Measurements from ENCODE around the gene LAMTOR2.
"Not testable (repeated sequence)": the region's sequence is repeated elsewhere in the genome, so short reads cannot be mapped to it uniquely, and the experiment has no call there.

LAMTOR2 gene

DNA sequence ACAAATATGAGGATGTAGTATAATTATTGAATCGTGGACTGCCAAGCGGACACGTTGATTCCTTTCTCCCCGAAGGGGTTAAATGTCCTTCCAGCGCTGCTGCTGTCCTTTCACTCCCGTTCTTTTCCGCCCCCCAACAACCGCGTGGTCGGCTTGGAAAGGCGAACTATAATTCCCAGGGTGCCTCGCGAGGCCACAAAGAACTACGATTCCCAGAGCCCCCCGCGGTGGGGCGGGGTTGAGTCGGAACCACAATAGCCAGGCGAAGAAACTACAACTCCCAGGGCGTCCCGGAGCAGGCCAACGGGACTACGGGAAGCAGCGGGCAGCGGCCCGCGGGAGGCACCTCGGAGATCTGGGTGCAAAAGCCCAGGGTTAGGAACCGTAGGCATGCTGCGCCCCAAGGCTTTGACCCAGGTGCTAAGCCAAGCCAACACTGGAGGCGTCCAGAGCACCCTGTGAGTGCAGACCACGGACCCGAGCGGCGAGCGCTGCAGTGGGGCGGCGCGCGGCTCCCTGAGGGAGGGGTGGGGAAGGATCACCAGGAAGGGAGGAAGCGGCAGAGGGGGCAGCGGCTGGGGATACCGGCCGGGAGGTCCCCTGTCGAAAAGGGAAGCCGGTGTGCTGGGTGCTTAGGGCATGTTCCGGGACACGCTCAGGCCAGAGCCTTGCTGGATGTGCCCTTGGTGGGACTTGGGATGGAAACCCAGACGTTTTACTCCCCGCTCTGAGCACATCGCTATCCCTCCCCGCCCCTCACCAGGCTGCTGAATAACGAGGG is at the start of gene LAMTOR2:
TSS of gene LAMTOR2 (plus strand) at position 283 of the 781 bp plus-strand sequence. CDS start at position 391, 108 bp downstream.
- FAIRE-seq, result peak; percentile 83
- peak; percentile 94 for DNase-seq (ENCODE audit: low spot score)

DNA sequence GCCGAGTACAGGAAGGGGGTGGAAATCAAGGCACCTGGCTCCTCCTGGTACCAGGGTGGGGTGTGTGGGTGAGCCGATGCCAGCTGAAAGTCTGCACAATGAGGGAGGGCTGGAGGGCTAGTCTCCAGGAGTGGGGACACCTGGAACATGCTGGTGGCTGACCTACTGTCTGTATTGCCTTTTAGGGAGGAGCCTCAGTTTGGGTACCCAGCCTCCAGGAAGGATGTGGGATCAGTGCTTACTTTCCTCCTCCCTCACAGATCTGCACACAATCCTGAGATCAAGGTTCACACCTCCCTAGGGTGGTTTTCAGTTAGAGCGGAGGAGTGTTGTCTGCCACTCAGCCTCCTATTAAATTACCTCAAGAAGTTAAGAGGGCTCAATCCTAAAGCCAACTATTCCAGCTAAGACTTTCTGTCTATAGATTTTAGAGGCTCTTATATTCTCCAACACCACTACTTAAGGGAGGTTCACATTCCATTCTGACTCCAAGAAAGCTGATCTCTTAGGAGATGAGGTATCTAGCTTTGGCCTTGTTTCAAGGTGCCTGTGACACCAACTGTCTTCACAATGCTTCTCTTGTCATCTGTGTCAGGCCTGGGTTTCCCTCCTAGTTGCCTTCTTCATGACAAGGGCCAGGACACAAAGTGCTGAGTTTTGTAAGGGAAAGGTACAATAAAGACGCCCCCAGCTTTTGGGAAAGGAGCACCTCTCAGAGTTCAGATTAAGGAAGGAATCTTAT is 49.6 kb upstream of the LAMTOR2 start:
- DNase-seq (ENCODE audit: low spot score), result no peak
- no peak for FAIRE-seq

DNA sequence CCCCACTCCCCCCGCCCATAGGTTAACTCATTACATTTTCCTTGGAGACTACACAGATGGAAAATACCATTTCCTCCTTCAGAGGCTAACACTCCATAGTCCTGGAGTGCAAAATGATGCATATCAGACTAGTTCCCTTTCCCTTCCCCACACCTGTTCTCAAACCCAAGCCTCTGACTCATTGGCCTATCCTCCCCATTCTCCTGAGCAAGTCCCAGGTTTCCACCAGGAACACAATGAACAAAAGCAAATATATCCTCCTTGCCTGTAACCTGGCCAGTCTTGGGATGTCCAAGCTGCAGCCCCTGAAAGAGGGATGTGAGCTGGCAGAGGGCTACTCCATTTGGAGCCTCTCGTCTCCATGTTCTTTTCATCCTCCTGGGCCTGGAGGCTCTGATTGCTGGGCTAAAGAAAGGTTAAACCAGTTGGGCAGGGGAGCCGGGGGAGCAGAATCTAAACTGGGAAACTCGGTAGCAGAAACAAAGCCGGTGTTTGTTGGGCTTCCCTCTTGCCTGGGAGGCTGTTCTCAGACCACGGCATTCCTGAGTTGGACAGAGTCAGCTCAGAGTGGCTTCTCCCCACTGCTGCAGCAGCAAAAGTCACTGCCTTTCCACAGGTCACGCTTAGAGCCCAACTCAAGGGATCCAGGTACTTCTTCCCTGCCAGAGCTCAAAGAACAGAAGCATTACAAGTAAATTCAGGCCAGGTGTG is 47.8 kb upstream of the LAMTOR2 start:
- DNase-seq (ENCODE audit: low spot score) (no peak), FAIRE-seq (no peak)

DNA sequence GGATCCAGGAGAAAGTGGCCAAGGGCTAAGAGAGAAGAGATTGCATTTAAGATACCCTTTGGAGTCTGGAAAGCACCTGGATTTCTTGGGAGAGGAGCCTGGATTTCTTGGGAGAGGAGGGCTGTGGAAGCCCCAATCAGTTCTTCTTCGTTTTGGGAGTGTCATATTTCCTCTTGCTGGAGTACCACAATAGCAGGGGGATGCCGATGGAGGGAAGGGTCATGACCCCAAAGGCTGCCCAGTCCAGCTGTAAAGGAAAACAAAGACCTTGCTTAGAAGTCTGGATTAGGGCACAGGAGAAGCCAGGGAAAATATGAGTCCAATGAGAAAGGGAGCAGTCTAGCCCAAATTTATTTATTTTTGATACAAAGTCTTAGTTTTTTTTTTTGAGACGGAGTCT is 45.2 kb upstream of the LAMTOR2 start:
- FAIRE-seq (no peak), DNase-seq (ENCODE audit: low spot score) (no peak)

DNA sequence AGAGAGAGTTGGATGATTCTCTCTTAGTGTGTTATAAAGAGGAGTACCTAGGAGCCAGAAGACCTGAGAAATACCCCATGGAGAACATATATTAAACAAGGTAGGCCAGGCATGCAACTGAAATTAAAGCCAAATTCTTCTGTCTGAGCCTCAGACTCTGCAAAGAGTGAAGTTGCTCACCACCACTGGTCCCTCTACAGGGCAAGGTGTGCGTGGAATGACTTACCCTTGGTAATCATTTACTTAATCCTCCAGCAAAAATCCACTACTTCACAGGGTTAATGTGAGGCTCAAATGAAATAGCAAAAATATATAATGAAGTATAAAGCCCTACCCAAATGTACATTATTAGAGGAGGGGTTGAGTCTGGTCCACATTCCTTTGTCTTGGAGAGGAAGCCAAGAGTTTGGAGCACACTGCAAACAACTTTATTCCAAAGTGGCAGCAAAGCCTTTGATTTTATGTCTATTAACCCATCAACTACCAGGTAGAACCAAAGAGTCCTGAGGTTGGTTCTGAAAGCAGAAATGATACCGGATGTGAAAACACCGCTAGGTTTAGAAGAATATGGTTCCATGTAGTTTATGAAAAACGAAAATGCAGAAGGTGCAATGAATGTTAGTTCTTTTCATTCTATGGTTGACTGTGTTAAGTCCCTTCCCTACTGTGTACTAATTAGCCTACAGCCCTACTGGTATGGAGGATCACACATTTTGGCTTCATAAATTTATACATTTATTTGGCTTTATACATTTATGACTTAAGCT is 42.3 kb upstream of the LAMTOR2 start:
- no peak for FAIRE-seq
- DNase-seq (ENCODE audit: low spot score), result no peak

DNA sequence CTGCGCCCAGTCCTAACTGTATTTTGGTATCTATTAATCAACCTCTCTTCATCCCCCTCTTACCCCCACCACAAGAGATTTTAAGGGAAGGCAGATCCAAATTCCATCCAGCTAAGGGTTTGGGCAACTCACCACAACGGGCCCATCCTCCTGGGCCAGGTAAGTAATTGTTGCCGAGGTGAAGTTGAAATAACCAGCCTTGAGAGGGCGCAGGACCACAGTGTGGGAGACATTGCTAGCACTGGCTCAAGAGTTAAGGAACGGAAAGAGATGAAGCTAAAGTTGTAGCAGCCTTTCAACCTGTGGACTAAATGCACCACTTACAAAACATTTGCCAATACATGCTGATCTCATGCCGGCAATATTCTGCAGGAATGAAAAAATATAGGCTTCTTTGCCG is 39.8 kb upstream of the LAMTOR2 start:
- FAIRE-seq, result no peak
- DNase-seq (ENCODE audit: low spot score), result no peak

DNA sequence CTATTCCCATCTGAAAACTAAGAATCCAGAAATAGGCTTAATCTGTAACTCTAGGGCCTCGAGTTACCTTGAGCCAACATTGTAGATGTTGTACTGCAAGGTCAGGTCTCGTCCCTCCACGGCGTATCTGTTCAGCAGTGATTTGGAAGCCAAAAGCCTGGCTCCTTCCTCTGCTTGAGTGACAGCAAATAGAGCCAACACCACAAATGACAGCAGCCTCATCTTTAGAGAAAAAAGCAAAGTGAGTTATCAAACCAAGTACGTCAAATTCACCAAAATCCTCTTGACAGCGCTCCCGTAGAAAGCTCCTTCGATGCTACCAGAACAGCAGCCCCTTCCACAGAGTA is 34.7 kb upstream of the LAMTOR2 start:
- no peak for DNase-seq (ENCODE audit: low spot score)
- no peak for FAIRE-seq

DNA sequence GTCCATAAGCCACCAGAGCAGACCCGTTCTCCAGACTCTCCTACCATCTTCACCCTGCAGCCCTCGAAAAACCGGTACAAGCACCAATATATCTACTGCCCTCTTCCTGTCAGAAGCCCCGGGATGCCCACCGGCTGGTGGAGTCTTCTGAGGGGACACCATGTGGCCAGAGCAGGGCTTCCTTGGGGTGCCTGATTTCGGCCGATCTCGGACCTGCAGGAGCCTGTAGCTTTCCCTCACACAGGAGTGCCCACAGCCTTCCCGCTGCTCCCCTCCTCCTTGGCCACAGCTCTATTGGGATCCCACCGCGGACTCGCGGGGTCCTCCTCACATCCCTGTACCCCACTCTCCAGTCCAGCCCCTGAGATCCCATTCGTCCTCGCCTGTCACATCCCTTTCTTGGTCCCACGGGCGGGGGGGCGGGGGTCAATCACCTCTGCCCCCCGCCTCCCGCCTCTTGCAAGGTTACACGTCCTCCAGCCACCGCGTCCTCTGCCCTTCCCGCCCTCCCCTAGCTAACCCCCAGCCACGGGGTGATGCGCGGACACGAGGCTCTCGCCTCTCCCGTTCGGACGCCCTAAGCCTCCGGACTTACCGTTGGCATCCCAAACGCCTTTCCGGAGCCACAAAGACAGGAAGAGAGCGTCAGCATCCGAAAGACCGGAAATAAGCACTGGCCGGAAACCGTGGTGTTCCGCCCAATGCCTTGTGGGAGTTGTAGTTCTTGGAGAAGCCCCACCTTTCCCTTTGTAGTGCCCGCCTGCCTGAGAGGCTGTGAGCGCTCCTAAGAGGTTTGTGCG is 34.1 kb upstream of the LAMTOR2 start, which contains the start of gene SSR2:
TSS of gene SSR2 (minus strand) at position 659 of the 800 bp plus-strand sequence. CDS start 784 bp downstream, outside the sequence.
- DNase-seq (ENCODE audit: low spot score), result peak; percentile 83
- FAIRE-seq, result peak; percentile 78

DNA sequence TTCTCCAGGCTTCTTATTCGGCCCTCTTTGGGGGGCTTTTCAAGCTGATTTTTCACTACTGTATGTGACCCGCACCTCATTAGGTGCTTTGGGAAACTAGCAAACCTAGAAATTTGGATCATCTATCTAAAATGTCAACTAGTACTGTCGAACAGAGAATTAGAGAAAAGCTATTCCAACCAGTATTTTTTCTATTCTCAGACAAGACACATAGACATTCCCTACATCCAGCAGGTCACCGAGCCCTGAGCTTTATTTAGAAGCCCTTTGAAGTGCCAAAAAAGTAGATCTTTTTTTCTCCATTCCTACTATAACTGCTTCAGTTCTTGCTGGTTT is 33.5 kb upstream of the LAMTOR2 start:
- FAIRE-seq (no peak), DNase-seq (ENCODE audit: low spot score) (no peak)

DNA sequence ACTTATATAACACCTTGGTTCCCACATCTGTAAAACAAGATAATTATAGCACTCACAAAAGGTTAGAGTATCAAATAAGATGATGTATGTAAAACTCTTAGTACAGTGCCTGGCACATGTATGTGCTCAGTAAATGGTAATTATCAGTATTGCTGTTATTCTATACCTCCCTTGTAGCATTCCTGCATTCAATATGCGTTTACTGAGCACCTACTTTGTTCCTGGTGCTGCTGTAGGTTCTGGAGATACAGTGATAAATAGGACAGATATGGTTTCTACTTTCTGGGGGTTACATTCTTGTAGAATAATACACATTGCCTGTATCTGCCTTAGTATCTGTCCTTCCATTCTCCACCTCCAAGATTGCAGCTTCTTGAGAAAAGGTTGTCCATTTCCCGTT is 32.6 kb upstream of the LAMTOR2 start:
- no peak for FAIRE-seq
- no peak for DNase-seq (ENCODE audit: low spot score)

DNA sequence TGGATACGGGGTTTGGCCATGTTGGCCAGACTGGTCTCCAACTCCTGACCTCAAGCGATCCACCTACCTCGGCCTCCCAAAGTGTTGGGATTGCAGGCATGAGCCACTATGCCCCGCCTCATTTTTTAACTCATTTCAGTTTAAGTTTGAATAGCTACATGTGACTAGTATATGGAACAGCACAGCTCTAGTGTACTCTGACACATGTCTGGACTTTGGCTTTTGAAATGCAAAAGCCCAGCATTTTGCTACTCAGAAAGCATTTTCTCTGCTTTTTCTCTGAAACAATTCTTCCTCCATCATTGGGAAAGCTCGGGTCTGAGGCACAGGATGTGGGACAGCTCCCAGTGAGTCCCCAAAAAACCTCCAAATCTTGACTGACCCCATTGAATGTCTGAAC is 29.8 kb upstream of the LAMTOR2 start:
- FAIRE-seq (no peak), DNase-seq (ENCODE audit: low spot score) (no peak)

DNA sequence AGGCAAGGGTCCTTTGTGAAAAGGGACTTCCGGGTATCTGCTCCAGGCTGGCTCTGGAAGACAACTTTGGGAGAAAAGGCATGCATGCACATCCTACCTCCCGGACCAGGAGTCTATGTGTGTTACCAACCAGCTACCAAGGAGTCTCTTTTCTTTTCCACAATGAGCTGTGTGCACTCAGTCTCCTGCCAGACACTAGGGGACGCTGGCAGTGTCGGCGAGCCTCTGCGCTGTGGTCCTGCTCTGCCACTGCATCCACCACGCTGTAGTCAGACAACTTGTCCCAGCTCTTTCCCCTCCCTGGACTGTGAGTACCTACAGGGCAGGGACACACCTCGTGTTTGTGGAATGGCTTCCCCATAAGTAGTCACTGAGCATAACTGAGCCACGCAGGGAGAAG is 28.7 kb upstream of the LAMTOR2 start:
- DNase-seq (ENCODE audit: low spot score) (no peak), FAIRE-seq (no peak)

DNA sequence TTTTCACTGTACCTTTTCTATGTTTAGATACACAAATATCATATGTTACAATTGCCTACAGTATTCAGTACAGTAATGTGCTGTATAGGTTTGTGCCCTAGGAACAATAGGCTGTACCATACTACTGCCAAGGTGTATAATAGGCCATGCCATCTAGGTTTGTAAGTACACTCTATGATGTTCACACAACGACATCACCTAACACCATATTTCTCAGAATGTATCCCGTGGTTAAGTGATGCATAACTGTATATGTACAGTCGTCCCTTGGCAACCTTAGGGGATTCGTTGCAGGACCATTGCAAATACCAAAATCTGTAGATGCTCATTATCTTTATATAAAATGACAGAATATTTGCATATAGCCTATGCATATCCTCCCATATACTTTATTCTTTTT is 28.0 kb upstream of the LAMTOR2 start:
- FAIRE-seq (no peak), DNase-seq (ENCODE audit: low spot score) (no peak)

DNA sequence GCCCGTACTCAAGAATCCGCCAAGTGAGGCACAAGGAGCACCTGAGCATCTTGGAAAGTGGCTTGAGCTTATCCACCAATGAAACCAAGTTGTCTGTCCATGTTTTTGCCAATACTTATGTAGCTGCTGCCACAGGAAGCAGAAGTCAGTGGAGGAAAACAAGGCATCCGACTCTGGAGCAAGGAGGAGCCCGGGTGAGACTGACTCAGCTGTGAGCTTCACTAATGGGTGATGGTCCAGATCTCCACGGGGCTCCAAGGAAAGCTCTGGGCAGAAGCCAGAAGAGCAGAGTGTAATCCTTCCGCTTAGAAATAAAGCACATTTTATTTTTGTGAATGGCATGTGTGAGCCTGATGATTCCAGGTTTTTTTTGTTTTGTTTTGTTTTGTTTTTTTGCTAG is 21.6 kb upstream of the LAMTOR2 start:
- DNase-seq (ENCODE audit: low spot score) (no peak), FAIRE-seq (no peak)

DNA sequence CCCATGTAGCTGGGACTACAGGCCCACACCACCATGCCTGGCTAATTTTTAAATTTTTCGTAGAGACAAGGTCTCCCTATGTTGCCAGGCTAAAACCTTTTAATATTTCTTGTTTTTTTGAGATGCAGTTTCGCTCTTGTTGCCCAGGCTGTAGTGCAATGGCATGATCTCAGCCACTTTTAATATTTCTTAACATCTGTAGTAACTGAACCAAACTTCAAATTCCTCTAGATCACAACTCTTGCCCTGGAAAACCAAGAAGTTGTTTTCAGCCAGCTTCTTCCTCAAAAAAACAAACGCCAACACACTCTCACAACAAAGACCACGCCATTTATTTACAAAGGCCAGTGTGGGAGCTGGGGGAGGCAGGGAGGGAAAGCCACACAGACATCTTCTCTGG is 19.6 kb upstream of the LAMTOR2 start:
- not testable (repeated sequence) for FAIRE-seq; DNase-seq (ENCODE audit: low spot score)

DNA sequence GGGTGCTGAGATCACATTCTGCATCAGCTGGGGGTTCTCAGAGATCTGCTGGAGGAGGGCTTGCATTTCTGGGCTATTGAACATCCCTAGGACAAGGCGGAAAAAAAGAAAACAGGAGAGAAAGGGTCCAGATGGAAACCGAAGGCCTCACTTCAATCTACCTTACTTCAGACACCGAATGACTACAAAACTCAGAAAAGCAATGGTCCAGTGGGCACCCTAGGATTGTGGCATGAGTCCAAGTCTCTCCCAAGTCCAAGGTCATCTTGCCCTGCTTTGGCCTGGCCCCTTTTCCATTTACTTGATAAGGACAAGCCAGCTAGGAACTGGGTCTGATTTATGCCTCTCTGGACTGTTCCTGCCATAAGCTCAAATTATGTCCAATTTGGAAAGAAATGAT is 11.8 kb upstream of the LAMTOR2 start:
- FAIRE-seq (no peak), DNase-seq (ENCODE audit: low spot score) (no peak)

DNA sequence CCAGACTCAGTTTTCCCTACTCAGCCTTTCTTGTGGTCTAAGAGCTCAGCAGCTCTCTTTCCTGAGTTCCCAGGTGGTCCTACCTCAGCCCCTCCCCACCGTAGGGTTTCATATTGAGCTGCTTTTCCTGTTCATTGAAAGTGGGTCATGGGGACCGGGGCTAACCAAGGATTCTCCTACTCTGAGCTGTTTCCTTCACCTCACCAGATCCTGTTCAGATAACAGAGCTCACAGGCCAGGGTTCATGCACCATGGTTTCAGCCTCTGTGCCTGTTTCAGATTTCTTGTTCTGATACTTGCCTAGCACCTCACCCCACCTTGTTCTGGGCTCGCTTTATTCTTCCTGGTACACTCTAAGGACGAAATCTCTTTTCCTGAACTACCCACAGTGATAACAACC is 9.5 kb upstream of the LAMTOR2 start:
- DNase-seq (ENCODE audit: low spot score) (no peak), FAIRE-seq (no peak)

DNA sequence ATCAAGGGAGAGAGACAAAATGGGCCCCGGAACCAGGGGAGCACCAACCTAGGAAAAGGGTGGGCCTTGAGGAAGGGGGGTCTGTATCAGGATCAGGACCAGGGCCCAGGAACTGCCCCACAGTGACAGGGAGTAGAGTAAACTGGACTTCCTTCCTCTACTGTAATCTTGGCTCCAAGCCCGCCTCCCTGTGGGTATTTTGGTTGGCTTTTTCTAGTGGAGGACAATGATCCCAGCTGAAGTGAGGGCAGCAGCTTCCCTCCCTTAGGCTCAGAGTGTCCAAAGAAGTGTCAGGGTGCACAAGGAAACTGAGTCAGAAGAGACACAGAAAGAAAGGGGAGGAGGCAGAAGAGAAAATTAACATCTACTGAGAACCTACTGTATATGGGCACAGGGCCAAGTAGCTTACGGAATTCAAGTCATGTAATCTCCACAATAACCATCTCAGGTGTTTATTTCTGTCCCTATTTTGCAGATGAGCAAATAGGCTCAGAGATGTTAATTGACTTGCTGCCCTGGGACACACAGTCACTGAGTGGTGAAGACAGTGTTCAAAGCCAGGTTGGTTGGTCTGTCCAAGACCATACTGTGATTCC is 5.8 kb upstream of the LAMTOR2 start:
- FAIRE-seq (no peak), DNase-seq (ENCODE audit: low spot score) (no peak)

DNA sequence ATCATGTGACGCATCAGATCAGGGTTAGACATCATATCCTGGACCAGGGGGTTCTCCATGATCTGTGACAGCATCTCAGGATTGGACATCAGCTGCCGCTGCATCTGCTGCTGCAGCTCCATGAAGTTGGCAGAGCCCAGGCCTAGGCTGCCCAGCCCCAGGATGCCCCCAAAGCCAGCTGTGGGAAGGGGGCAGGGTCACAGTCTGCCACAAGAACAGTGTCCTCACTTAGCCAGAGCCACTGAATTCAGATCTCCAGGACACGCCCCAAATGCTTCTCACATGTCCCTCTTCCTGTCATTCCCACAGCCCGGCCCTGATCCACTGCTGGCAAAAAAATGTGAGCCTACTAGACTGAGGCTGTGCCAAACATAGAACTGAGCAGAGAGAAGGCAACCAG is 4.2 kb upstream of the LAMTOR2 start:
- FAIRE-seq, result no peak
- no peak for DNase-seq (ENCODE audit: low spot score)

DNA sequence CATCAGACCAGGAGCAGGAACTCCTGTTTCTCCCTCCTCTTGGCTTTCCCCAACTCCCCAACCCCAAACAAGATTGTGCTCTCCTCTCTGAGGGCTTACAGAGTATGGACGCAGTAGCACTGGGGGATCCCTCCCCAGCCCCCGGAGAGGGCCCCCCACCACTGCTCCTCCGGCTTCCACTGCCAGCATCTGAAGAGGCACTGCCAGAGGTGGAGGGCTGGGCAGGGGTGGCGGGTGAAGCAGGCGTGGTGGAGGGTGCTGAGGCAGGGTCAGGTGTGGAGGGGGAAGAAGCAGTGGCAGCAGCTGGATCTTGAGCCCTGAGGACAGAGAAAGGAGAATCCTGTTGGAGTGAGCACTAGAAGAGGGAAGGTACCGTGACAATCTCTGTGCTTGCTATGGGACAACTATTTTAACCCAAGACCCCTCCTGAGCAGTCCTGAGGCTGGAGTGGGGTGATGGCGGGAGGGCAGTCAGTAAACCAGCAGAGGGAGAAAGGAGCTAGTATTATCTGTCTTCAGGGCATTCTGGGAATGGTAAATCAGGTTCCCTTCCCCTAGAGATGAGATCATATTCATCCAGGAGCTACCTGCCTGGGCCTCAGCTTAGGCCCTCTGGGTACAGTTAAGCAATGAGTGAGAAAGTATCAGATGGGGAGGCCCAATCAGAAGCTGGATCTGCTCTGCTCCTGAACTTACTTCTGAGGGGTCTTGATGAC is 3.4 kb upstream of the LAMTOR2 start:
- no peak for DNase-seq (ENCODE audit: low spot score)
- no peak for FAIRE-seq
